ENCODE results near the gene TNRC6C. TPM values are rescaled to one million over a fixed set of nuclear protein-coding genes. Genes with fewer than 3 reads are reported as not detected.
A peak's percentile ranks its signal among the peaks of the same experiment; 100 is the strongest.

The TNRC6C gene
- total and polyA plus RNA-seq, 2 of the 13 experiments (the other 11 are each of a cell fraction or from before 2014, with no cell fraction given), result 0.66 to 4.9 TPM

DNA sequence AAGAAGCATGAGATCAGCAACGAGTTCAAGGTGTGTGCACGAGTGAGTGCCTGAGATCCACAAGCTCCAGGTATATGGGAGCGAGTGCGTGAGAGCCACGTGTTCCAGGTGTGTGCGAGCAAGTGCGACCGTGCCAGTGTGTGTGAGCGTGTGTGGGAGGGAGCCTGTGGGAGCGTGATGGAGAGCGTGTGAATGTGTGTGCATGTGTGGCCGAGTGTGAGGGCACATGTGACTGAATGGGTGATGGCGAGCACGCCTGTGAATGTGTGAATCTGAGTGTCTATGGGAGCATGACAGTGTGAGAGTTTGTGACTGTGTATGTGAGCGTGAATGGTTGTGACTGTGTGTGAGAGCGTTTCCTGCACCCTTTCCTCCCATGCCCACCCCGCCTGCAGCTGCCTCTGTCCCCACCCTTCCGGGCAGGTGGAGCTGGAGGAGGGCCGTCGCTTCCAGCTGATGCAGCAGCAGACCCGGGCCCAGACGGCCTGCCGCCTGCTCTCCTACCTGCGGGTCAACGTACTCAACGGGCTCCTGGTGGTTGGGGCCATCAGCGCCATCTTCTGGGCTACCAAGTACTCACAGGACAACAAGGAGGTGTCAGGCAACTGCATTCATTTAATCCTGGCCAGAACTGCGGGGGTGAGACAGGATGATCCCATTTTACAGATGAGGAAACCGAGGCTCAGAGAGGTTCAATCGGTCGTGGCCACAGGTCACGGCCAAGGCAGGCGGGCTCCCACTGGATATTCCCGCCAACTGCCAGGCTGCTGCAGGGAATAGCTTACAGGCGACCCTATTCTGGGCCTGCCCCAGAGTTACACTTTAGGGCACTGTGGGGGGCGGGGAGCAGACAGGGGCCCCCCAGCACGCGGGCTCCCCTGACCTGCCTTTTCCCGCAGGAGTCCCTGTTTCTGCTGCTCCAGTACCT lies 175.7 kb downstream of the TNRC6C start (continued):
- TF ChIP-seq, protein P1, sequence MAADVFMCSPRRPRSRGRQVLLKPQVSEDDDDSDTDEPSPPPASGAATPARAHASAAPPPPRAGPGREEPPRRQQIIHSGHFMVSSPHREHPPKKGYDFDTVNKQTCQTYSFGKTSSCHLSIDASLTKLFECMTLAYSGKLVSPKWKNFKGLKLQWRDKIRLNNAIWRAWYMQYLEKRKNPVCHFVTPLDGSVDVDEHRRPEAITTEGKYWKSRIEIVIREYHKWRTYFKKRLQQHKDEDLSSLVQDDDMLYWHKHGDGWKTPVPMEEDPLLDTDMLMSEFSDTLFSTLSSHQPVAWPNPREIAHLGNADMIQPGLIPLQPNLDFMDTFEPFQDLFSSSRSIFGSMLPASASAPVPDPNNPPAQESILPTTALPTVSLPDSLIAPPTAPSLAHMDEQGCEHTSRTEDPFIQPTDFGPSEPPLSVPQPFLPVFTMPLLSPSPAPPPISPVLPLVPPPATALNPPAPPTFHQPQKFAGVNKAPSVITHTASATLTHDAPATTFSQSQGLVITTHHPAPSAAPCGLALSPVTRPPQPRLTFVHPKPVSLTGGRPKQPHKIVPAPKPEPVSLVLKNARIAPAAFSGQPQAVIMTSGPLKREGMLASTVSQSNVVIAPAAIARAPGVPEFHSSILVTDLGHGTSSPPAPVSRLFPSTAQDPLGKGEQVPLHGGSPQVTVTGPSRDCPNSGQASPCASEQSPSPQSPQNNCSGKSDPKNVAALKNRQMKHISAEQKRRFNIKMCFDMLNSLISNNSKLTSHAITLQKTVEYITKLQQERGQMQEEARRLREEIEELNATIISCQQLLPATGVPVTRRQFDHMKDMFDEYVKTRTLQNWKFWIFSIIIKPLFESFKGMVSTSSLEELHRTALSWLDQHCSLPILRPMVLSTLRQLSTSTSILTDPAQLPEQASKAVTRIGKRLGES (CRISPR knock-in tag; IDR thresholded peaks at IDR 0.05; ENCODE audit: borderline replicate concordance), result no peak
- TF ChIP-seq XRCC5 (optimal IDR thresholded peaks at IDR 0.05; ENCODE audit: low read length) (peak; percentile 95), ZNF337 (CRISPR knock-in tag; IDR thresholded peaks at IDR 0.05; ENCODE audit: borderline replicate concordance, low read depth) (no peak), MED13 (CRISPR knock-in tag; IDR thresholded peaks at IDR 0.05) (no peak), FIP1L1 (IDR thresholded peaks at IDR 0.05; ENCODE audit: borderline replicate concordance, insufficient read depth, low read depth, low read length) (no peak), ZC3H13 (CRISPR knock-in tag; IDR thresholded peaks at IDR 0.05) (no peak), XBP1 (CRISPR knock-in tag; IDR thresholded peaks at IDR 0.05) (no peak), ZNF546 (CRISPR knock-in tag; conservative IDR thresholded peaks at IDR 0.05) (no peak), ZNF205 (CRISPR knock-in tag; IDR thresholded peaks at IDR 0.05) (0 out of 2 replicates have a peak, but pooled peaks have one; percentile 31), ZNF83 (CRISPR knock-in tag; IDR thresholded peaks at IDR 0.05; ENCODE audit: borderline replicate concordance) (no peak), RBM39 (IDR thresholded peaks at IDR 0.05; ENCODE audit: low read depth, low read length, poor library complexity, severe bottlenecking) (no peak), NR2F1 (CRISPR knock-in tag; IDR thresholded peaks at IDR 0.05) (no peak), HOXA5 (CRISPR knock-in tag; IDR thresholded peaks at IDR 0.05) (no peak), ZFP90 (CRISPR knock-in tag; IDR thresholded peaks at IDR 0.05; ENCODE audit: borderline replicate concordance) (0 out of 2 replicates have a peak, but pooled peaks have one; percentile 26), SMC3 (IDR thresholded peaks at IDR 0.05; ENCODE audit: low read length) (peak; percentile 71), TBX3 (IDR thresholded peaks at IDR 0.05; ENCODE audit: borderline replicate concordance) (peak; percentile 79), JDP2 (CRISPR knock-in tag; IDR thresholded peaks at IDR 0.05; ENCODE audit: borderline replicate concordance) (no peak)
- TF ChIP-seq, protein P2, sequence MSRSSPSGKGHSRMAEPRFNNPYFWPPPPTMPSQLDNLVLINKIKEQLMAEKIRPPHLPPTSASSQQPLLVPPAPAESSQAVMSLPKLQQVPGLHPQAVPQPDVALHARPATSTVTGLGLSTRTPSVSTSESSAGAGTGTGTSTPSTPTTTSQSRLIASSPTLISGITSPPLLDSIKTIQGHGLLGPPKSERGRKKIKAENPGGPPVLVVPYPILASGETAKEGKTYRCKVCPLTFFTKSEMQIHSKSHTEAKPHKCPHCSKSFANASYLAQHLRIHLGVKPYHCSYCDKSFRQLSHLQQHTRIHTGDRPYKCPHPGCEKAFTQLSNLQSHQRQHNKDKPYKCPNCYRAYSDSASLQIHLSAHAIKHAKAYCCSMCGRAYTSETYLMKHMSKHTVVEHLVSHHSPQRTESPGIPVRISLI (CRISPR knock-in tag; IDR thresholded peaks at IDR 0.05; ENCODE audit: borderline replicate concordance), result no peak
- TF ChIP-seq, protein P3, sequence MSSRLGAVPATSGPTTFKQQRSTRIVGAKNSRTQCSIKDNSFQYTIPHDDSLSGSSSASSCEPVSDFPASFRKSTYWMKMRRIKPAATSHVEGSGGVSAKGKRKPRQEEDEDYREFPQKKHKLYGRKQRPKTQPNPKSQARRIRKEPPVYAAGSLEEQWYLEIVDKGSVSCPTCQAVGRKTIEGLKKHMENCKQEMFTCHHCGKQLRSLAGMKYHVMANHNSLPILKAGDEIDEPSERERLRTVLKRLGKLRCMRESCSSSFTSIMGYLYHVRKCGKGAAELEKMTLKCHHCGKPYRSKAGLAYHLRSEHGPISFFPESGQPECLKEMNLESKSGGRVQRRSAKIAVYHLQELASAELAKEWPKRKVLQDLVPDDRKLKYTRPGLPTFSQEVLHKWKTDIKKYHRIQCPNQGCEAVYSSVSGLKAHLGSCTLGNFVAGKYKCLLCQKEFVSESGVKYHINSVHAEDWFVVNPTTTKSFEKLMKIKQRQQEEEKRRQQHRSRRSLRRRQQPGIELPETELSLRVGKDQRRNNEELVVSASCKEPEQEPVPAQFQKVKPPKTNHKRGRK (CRISPR knock-in tag; IDR thresholded peaks at IDR 0.05), result 0 out of 2 replicates have a peak, but pooled peaks have one; percentile 56
- TF ChIP-seq, protein P4, sequence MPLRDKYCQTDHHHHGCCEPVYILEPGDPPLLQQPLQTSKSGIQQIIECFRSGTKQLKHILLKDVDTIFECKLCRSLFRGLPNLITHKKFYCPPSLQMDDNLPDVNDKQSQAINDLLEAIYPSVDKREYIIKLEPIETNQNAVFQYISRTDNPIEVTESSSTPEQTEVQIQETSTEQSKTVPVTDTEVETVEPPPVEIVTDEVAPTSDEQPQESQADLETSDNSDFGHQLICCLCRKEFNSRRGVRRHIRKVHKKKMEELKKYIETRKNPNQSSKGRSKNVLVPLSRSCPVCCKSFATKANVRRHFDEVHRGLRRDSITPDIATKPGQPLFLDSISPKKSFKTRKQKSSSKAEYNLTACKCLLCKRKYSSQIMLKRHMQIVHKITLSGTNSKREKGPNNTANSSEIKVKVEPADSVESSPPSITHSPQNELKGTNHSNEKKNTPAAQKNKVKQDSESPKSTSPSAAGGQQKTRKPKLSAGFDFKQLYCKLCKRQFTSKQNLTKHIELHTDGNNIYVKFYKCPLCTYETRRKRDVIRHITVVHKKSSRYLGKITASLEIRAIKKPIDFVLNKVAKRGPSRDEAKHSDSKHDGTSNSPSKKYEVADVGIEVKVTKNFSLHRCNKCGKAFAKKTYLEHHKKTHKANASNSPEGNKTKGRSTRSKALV (CRISPR knock-in tag; IDR thresholded peaks at IDR 0.05), result no peak
